ENCODE data around the gene RIMS1. TPM values are rescaled to one million over a fixed set of nuclear protein-coding genes. Genes with fewer than 3 reads are reported as not detected.
A peak's percentile ranks its signal among the peaks of the same experiment; 100 is the strongest.

The RIMS1 gene
- total RNA-seq, 2 donors from 2014 or later, result 3.5 to 5.7 TPM

GRCh38 chr6:71879016-71879415 lies 7.3 kb upstream of the RIMS1 start:
- Histone ChIP-seq H3K36me3 (no peaks in the 10 kb centered on the region), H3K27me3 (replicated peaks; ENCODE audit: insufficient read depth) (no peaks in the 10 kb centered on the region), H3K4me3 (no peak overlapping the region), H3K4me1 (ENCODE audit: control insufficient read depth in 1 of 2, low read depth in 2 of 2) (peaks cover 0 to 6% of the 10 kb centered on the region in 2 donors), H3K9me3 (no peaks in the 10 kb centered on the region), H3K27ac (no peak overlapping the region)
- ATAC-seq (ENCODE audit: insufficient number of reproducible peaks, low FRiP score, low read depth) (no peak), DNase-seq (ENCODE audit: low spot score) (no peak)
- no peak for TF ChIP-seq CTCF (IDR thresholded peaks at IDR 0.05)

GRCh38 chr6:71887006-71887743 lies 825 bp downstream of the RIMS1 start:
- peak overlapping the region; percentile 68 for H3K4me3 ChIP-seq
- H3K4me1 ChIP-seq (ENCODE audit: control insufficient read depth in 1 of 2, low read depth in 2 of 2), result peaks cover 3 to 8% of the 10 kb centered on the region in 2 donors
- no peaks in the 10 kb centered on the region for H3K27me3 ChIP-seq (replicated peaks; ENCODE audit: insufficient read depth)
- DNase-seq (ENCODE audit: low spot score), result no peak
- no peak overlapping the region for H3K27ac ChIP-seq
- H3K36me3 ChIP-seq, result no peaks in the 10 kb centered on the region
- TF ChIP-seq CTCF (IDR thresholded peaks at IDR 0.05), result no peak
- ATAC-seq (ENCODE audit: insufficient number of reproducible peaks, low FRiP score, low read depth), result no peak
- H3K9me3 ChIP-seq, result no peaks in the 10 kb centered on the region

- Histone ChIP-seq H3K9me3 (no peaks in the 10 kb centered on the region), H3K4me3 (peak overlapping the region; percentile 68), H3K27me3 (replicated peaks; ENCODE audit: insufficient read depth) (no peaks in the 10 kb centered on the region), H3K36me3 (no peaks in the 10 kb centered on the region), H3K27ac (no peak overlapping the region), H3K4me1 (ENCODE audit: control insufficient read depth in 1 of 2, low read depth in 2 of 2) (peaks cover 3 to 8% of the 10 kb centered on the region in 2 donors)
- TF ChIP-seq CTCF (IDR thresholded peaks at IDR 0.05), result no peak
- no peak for DNase-seq (ENCODE audit: low spot score)
- no peak for ATAC-seq (ENCODE audit: insufficient number of reproducible peaks, low FRiP score, low read depth)
Measured at GRCh38 chr6:71887744-71888230, 1.4 kb downstream of the RIMS1 start.

- no peaks in the 10 kb centered on the region for H3K9me3 ChIP-seq
- ATAC-seq (ENCODE audit: insufficient number of reproducible peaks, low FRiP score, low read depth) (no peak), DNase-seq (ENCODE audit: low spot score) (no peak)
- no peak overlapping the region for H3K27ac ChIP-seq
- no peak for TF ChIP-seq CTCF (IDR thresholded peaks at IDR 0.05)
- H3K4me1 ChIP-seq (ENCODE audit: control insufficient read depth in 1 of 2, low read depth in 2 of 2), result peaks cover 3 to 8% of the 10 kb centered on the region in 2 donors
- H3K4me3 ChIP-seq, result no peak overlapping the region
- no peaks in the 10 kb centered on the region for H3K27me3 ChIP-seq (replicated peaks; ENCODE audit: insufficient read depth)
- H3K36me3 ChIP-seq, result no peaks in the 10 kb centered on the region
Measured at GRCh38 chr6:71888756-71889340, 2.5 kb downstream of the RIMS1 start.

GRCh38 chr6:71889366-71889765 lies 3.0 kb downstream of the RIMS1 start:
- Histone ChIP-seq H3K36me3 (no peaks in the 10 kb centered on the region), H3K4me3 (no peak overlapping the region), H3K27me3 (replicated peaks; ENCODE audit: insufficient read depth) (no peaks in the 10 kb centered on the region), H3K27ac (no peak overlapping the region), H3K9me3 (no peaks in the 10 kb centered on the region), H3K4me1 (ENCODE audit: control insufficient read depth in 1 of 2, low read depth in 2 of 2) (peaks cover 3 to 8% of the 10 kb centered on the region in 2 donors)
- no peak for TF ChIP-seq CTCF (IDR thresholded peaks at IDR 0.05)
- ATAC-seq (ENCODE audit: insufficient number of reproducible peaks, low FRiP score, low read depth) (no peak), DNase-seq (ENCODE audit: low spot score) (no peak)
